ENCODE measurements around the gene C8B. TPM values are rescaled to one million over a fixed set of nuclear protein-coding genes. Genes with fewer than 3 reads are reported as not detected.

Gene C8B
- total RNA-seq, 6 experiments from 2014 or later = not detected

- Mint-ChIP-seq H3K36me3 (ENCODE audit: low read depth) (no peaks in the 10 kb centered on the region), H3K27ac (no peak overlapping the region), H3K4me3 (no peak overlapping the region), H3K4me1 (ENCODE audit: low read depth) (peaks cover 20% of the 10 kb centered on the region), H3K27me3 (ENCODE audit: insufficient read depth) (no peaks in the 10 kb centered on the region; the same call in 1 of the 2 replicates), H3K9me3 (no peaks in the 10 kb centered on the region)
- DNase-seq = no peak
- TF ChIP-seq, protein P1, sequence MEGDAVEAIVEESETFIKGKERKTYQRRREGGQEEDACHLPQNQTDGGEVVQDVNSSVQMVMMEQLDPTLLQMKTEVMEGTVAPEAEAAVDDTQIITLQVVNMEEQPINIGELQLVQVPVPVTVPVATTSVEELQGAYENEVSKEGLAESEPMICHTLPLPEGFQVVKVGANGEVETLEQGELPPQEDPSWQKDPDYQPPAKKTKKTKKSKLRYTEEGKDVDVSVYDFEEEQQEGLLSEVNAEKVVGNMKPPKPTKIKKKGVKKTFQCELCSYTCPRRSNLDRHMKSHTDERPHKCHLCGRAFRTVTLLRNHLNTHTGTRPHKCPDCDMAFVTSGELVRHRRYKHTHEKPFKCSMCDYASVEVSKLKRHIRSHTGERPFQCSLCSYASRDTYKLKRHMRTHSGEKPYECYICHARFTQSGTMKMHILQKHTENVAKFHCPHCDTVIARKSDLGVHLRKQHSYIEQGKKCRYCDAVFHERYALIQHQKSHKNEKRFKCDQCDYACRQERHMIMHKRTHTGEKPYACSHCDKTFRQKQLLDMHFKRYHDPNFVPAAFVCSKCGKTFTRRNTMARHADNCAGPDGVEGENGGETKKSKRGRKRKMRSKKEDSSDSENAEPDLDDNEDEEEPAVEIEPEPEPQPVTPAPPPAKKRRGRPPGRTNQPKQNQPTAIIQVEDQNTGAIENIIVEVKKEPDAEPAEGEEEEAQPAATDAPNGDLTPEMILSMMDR (IDR thresholded peaks at IDR 0.05) = no peak
Observed at GRCh38 chr1:56897150-56898004, 68.4 kb downstream of the C8B start.

- TF ChIP-seq, protein P1 (IDR thresholded peaks at IDR 0.05) = no peak
- no peak overlapping the region for H3K27ac Mint-ChIP-seq
- H3K27me3 Mint-ChIP-seq (ENCODE audit: insufficient read depth) = no peaks in the 10 kb centered on the region; the same call in 1 of the 2 replicates
Observed at GRCh38 chr1:56894014-56894413, 71.8 kb downstream of the C8B start.

GRCh38 chr1:56890229-56890628, 75.6 kb downstream of the C8B start:
- Mint-ChIP-seq H3K27ac (no peak overlapping the region), H3K9me3 (no peaks in the 10 kb centered on the region), H3K4me3 (no peak overlapping the region), H3K27me3 (ENCODE audit: insufficient read depth) (peaks cover 2% of the 10 kb centered on the region; the same call in 1 of the 2 replicates), H3K4me1 (ENCODE audit: low read depth) (no peaks in the 10 kb centered on the region), H3K36me3 (ENCODE audit: low read depth) (no peaks in the 10 kb centered on the region)
- no peak for DNase-seq
- TF ChIP-seq, protein P1 (IDR thresholded peaks at IDR 0.05) = no peak

More at GRCh38 chr1:56894014-56894413, 71.8 kb downstream of the C8B start:
- Mint-ChIP-seq H3K36me3 (ENCODE audit: low read depth) (no peaks in the 10 kb centered on the region), H3K4me3 (no peak overlapping the region), H3K9me3 (no peaks in the 10 kb centered on the region), H3K4me1 (ENCODE audit: low read depth) (peaks cover 8% of the 10 kb centered on the region; the same call in 1 of the 2 replicates)
- DNase-seq = no peak

GRCh38 chr1:56881417-56881816, 84.4 kb downstream of the C8B start:
- Mint-ChIP-seq H3K4me1 (ENCODE audit: low read depth) (peaks cover 13% of the 10 kb centered on the region), H3K9me3 (no peaks in the 10 kb centered on the region), H3K27me3 (ENCODE audit: insufficient read depth) (0 out of 2 replicates have a peak, but pooled peaks cover 1% of the 10 kb centered on the region), H3K36me3 (ENCODE audit: low read depth) (no peaks in the 10 kb centered on the region), H3K27ac (no peak overlapping the region), H3K4me3 (no peak overlapping the region)
- no peak for DNase-seq
- TF ChIP-seq, protein P1 (IDR thresholded peaks at IDR 0.05) = no peak

DNA sequence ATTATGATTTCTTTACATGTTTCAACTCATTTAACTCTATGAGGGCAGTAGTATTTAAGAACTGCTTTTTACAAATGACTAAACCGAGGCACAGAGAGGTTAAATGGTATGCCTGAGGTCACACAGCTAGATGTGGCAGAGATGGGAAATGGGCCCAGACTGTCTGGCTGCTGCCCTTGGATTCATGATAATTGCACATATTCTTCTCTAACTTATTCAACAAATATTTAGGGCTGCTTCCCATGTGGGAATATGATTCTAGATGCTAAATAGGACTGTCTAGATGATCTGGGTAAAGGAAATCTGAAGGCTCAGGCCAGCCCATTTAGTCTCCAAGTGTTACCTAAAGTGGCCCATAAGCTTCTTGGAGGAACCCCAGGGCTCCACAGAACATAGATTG, 85.0 kb downstream of the C8B start:
- Mint-ChIP-seq H3K27me3 (ENCODE audit: insufficient read depth) (0 out of 2 replicates have a peak, but pooled peaks cover 1% of the 10 kb centered on the region), H3K36me3 (ENCODE audit: low read depth) (no peaks in the 10 kb centered on the region), H3K9me3 (no peaks in the 10 kb centered on the region), H3K4me3 (no peak overlapping the region), H3K4me1 (ENCODE audit: low read depth) (peaks cover 13% of the 10 kb centered on the region), H3K27ac (no peak overlapping the region)
- TF ChIP-seq, protein P1 (IDR thresholded peaks at IDR 0.05) = no peak
- DNase-seq = no peak

Other genes starting within 250 kb of the C8B start
- gene FYB2, start 146.6 kb downstream of the C8B start, total RNA-seq (2021; fragmentation: NEBNext Ultra II Directional; extraction: Animal tissue kit (Norgen Biotek cat#: 25700)) = under 1 TPM in 1 of 6 experiments, not detected in 5; 0.11 TPM
- gene C8A, start 111.2 kb downstream of the C8B start, total RNA-seq (2021; fragmentation: NEBNext Ultra II Directional; extraction: Animal tissue kit (Norgen Biotek cat#: 25700)) = not detected